DMS153 treated with DMSO at 0.1 percent for 48 hours (cell line): ENCODE measurements around the gene CRADD.
"Not testable (repeated sequence)": the region's sequence is repeated elsewhere in the genome, so short reads cannot be mapped to it uniquely, and the experiment has no call there.

Experiments
- DNase-seq: peaks from one replicate; lab custom pipeline; 2025; ENCODE audit not compliant: unreplicated experiment; lab: John Stamatoyannopoulos, UW

The CRADD gene

GRCh38 chr12:93677195-93678064, at the start of gene CRADD:
Gene CRADD, plus strand, starts transcription at chr12:93677375.
- peak; percentile 91 for DNase-seq

- no peak for DNase-seq
Observed at GRCh38 chr12:93632383-93632782, 44.8 kb upstream of the CRADD start.

- no peak for DNase-seq
Observed at GRCh38 chr12:93634416-93634815, 42.8 kb upstream of the CRADD start.

GRCh38 chr12:93636708-93637107, 40.5 kb upstream of the CRADD start:
- no peak for DNase-seq

GRCh38 chr12:93638095-93638494, 39.1 kb upstream of the CRADD start:
- DNase-seq, result no peak

- no peak for DNase-seq
Observed at GRCh38 chr12:93638954-93639353, 38.2 kb upstream of the CRADD start.

- DNase-seq, result no peak
Observed at GRCh38 chr12:93639406-93639805, 37.8 kb upstream of the CRADD start.

- not testable (repeated sequence) for DNase-seq
Observed at GRCh38 chr12:93641380-93641779, 35.8 kb upstream of the CRADD start.

GRCh38 chr12:93642751-93643150, 34.4 kb upstream of the CRADD start:
- no peak for DNase-seq

- DNase-seq, result no peak
Observed at GRCh38 chr12:93645702-93646101, 31.5 kb upstream of the CRADD start.

- DNase-seq, result no peak
Observed at GRCh38 chr12:93650626-93651025, 26.5 kb upstream of the CRADD start.

GRCh38 chr12:93653079-93653478, 24.1 kb upstream of the CRADD start:
- no peak for DNase-seq

GRCh38 chr12:93653712-93654111, 23.5 kb upstream of the CRADD start:
- no peak for DNase-seq

- DNase-seq, result no peak
Observed at GRCh38 chr12:93654421-93654820, 22.8 kb upstream of the CRADD start.

GRCh38 chr12:93657071-93657470, 20.1 kb upstream of the CRADD start:
- no peak for DNase-seq

- DNase-seq, result no peak
Observed at GRCh38 chr12:93661021-93661420, 16.2 kb upstream of the CRADD start.

- peak; percentile 9 for DNase-seq
Observed at GRCh38 chr12:93663006-93663728, 14.0 kb upstream of the CRADD start.

- DNase-seq, result no peak
Observed at GRCh38 chr12:93663729-93664084, 13.5 kb upstream of the CRADD start.

GRCh38 chr12:93664573-93665138, 12.5 kb upstream of the CRADD start:
- DNase-seq, result no peak

GRCh38 chr12:93667672-93668071, 9.5 kb upstream of the CRADD start:
- no peak for DNase-seq

- no peak for DNase-seq
Observed at GRCh38 chr12:93668919-93669418, 8.2 kb upstream of the CRADD start.

- DNase-seq, result no peak
Observed at GRCh38 chr12:93669452-93669851, 7.7 kb upstream of the CRADD start.
